MG63 (cell line): ENCODE results near the gene USP17L18. TPM values are rescaled to one million over a fixed set of nuclear protein-coding genes. Genes with fewer than 3 reads are reported as not detected.
"Not testable (repeated sequence)": the region's sequence is repeated elsewhere in the genome, so short reads cannot be mapped to it uniquely, and the experiment has no call there.

Source experiments
- DNase-seq: peaks from one replicate; pipeline ENCODE4 v3.0.0-alpha.2; 2020
- H3K27me3 ChIP-seq: fragments of 250-450 bp; sonication (Bioruptor Pico); 2 replicates; pipeline ENCODE4 v1.5.1; 2020; ENCODE audit warnings: mild to moderate bottlenecking, moderate library complexity
- H3K36me3 ChIP-seq: fragments of 250-450 bp; sonication (Bioruptor Pico); 2 replicates; pipeline ENCODE4 v1.5.1; 2020; ENCODE audit warnings: mild to moderate bottlenecking, moderate library complexity
- H3K4me3 ChIP-seq: fragments of 250-450 bp; sonication (Bioruptor Pico); 2 replicates; pipeline ENCODE4 v1.5.1; 2020; ENCODE audit warnings: mild to moderate bottlenecking, moderate library complexity
- H3K9me3 ChIP-seq: fragments of 250-450 bp; sonication (Bioruptor Pico); 2 replicates; pipeline ENCODE4 v1.5.1; 2020; ENCODE audit warnings: mild to moderate bottlenecking, moderate library complexity
- total RNA-seq: library from RNA; depleted of rRNA; stranded (reverse); fragments of >200 nt; shearing (Covaris generic); gene quantifications from 2 replicates; pipeline ENCODE4 v1.2.3, GENCODE V29; 2014; ENCODE audit warnings: low replicate concordance; rRNA removed

The USP17L18 gene, protein sequence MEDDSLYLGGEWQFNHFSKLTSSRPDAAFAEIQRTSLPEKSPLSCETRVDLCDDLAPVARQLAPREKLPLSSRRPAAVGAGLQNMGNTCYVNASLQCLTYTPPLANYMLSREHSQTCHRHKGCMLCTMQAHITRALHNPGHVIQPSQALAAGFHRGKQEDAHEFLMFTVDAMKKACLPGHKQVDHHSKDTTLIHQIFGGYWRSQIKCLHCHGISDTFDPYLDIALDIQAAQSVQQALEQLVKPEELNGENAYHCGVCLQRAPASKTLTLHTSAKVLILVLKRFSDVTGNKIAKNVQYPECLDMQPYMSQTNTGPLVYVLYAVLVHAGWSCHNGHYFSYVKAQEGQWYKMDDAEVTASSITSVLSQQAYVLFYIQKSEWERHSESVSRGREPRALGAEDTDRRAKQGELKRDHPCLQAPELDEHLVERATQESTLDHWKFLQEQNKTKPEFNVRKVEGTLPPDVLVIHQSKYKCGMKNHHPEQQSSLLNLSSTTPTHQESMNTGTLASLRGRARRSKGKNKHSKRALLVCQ
- total RNA-seq, result not detected in 2 replicates

DNA sequence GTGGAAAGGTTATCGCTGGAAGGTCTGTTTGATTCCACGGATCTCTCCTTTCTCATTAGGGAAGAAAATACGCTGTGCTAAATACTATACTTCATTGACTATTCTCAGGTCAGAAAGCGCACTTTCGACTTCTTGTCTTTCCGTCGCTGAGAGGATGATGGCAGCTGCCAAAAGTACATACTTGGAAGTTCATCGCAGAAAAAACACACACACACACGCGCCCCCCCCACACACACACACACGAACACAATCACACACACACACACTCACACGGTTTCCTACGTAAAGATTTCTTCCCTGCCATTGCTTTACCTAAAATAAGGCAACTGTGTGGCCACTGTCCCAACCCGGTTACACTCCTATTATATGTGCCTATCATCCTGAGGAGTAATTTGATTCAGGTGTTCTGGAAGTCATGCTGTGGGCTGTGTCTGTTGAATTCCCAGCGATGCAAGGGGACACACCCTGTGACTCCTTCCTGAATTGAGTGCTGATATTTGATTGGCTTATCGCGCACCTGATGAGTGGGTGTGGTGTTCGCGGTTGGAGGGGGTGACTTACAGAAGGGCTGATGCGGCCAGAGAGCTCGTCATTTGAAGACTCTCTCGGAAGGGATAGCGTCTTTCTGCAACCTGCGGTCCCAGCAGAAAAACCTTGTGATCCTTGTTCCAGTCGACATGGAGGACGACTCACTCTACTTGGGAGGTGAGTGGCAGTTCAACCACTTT is at the start of gene USP17L18:
USP17L18 (plus strand) TSS at position 678 of the 728 bp plus-strand sequence; CDS start at position 678, 0 bp downstream.
- not testable (repeated sequence) for H3K4me3 ChIP-seq, H3K27me3 ChIP-seq, DNase-seq, H3K9me3 ChIP-seq, H3K36me3 ChIP-seq

DNA sequence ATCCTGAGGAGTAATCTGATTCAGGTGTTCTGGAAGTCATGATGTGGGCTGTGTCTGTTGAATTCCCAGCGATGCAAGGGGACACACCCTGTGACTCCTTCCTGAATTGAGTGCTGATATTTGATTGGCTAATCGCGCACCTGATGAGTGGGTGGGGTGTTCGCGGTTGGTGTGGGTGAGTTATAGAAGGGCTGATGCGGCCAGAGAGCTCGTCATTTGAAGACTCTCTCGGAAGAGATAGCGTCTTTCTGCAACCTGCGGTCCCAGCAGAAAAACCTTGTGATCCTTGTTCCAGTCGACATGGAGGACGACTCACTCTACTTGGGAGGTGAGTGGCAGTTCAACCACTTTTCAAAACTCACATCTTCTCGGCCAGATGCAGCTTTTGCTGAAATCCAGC is 38.1 kb upstream of the USP17L18 start, which contains the start of gene USP17L10:
USP17L10 (plus strand) TSS at position 301 of the 400 bp plus-strand sequence; CDS start at position 301, 0 bp downstream.
- H3K4me3 ChIP-seq, H3K9me3 ChIP-seq, DNase-seq, H3K27me3 ChIP-seq, H3K36me3 ChIP-seq: not testable (repeated sequence)

DNA sequence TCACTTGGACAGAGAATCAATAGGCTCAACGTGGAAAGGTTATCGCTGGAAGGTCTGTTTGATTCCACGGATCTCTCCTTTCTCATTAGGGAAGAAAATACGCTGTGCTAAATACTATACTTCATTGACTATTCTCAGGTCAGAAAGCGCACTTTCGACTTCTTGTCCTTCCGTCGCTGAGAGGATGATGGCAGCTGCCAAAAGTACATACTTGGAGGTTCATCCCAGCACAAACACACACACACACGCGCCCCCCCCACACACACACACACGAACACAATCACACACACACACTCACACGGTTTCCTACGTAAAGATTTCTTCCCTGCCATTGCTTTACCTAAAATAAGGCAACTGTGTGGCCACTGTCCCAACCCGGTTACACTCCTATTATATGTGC is 33.7 kb upstream of the USP17L18 start:
- H3K27me3 ChIP-seq, H3K9me3 ChIP-seq, H3K4me3 ChIP-seq, DNase-seq, H3K36me3 ChIP-seq: not testable (repeated sequence)

DNA sequence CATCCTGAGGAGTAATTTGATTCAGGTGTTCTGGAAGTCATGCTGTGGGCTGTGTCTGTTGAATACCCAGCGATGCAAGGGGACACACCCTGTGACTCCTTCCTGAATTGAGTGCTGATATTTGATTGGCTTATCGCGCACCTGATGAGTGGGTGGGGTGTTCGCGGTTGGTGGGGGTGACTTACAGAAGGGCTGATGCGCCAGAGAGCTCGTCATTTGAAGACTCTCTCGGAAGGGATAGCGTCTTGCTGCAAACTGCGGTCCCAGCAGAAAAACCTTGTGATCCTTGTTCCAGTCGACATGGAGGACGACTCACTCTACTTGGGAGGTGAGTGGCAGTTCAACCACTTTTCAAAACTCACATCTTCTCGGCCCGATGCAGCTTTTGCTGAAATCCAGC is 33.3 kb upstream of the USP17L18 start, which contains the start of gene USP17L11:
USP17L11 (plus strand) TSS at position 301 of the 400 bp plus-strand sequence; CDS start at position 301, 0 bp downstream.
- not testable (repeated sequence) for H3K9me3 ChIP-seq, H3K4me3 ChIP-seq, H3K27me3 ChIP-seq, DNase-seq, H3K36me3 ChIP-seq

DNA sequence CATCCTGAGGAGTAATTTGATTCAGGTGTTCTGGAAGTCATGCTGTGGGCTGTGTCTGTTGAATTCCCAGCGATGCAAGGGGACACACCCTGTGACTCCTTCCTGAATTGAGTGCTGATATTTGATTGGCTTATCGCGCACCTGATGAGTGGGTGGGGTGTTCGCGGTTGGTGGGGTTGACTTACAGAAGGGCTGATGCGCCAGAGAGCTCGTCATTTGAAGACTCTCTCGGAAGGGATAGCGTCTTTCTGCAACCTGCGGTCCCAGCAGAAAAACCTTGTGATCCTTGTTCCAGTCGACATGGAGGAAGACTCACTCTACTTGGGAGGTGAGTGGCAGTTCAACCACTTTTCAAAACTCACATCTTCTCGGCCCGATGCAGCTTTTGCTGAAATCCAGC is 28.6 kb upstream of the USP17L18 start, which contains the start of gene USP17L12:
USP17L12 (plus strand) TSS at position 301 of the 400 bp plus-strand sequence; CDS start at position 301, 0 bp downstream.
- not testable (repeated sequence) for H3K4me3 ChIP-seq

DNA sequence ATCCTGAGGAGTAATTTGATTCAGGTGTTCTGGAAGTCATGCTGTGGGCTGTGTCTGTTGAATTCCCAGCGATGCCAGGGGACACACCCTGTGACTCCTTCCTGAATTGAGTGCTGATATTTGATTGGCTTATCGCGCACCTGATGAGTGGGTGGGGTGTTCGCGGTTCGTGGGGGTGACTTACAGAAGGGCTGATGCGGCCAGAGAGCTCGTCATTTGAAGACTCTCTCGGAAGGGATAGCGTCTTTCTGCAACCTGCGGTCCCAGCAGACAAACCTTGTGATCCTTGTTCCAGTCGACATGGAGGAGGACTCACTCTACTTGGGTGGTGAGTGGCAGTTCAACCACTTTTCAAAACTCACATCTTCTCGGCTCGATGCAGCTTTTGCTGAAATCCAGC is 23.8 kb upstream of the USP17L18 start, which contains the start of gene USP17L13:
USP17L13 (plus strand) TSS at position 301 of the 400 bp plus-strand sequence; CDS start at position 301, 0 bp downstream.
- not testable (repeated sequence) for DNase-seq, H3K4me3 ChIP-seq, H3K27me3 ChIP-seq, H3K9me3 ChIP-seq, H3K36me3 ChIP-seq

More for the DNA sequence above, 28.6 kb upstream of the USP17L18 start, which contains the start of gene USP17L12:
- DNase-seq, H3K9me3 ChIP-seq, H3K27me3 ChIP-seq, H3K36me3 ChIP-seq: not testable (repeated sequence)

DNA sequence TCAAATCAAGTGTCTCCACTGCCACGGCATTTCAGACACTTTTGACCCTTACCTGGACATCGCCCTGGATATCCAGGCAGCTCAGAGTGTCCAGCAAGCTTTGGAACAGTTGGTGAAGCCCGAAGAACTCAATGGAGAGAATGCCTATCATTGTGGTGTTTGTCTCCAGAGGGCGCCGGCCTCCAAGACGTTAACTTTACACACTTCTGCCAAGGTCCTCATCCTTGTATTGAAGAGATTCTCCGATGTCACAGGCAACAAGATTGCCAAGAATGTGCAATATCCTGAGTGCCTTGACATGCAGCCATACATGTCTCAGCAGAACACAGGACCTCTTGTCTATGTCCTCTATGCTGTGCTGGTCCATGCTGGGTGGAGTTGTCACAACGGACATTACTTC is 18.2 kb upstream of the USP17L18 start:
- not testable (repeated sequence) for H3K27me3 ChIP-seq, H3K4me3 ChIP-seq, H3K9me3 ChIP-seq, DNase-seq, H3K36me3 ChIP-seq

DNA sequence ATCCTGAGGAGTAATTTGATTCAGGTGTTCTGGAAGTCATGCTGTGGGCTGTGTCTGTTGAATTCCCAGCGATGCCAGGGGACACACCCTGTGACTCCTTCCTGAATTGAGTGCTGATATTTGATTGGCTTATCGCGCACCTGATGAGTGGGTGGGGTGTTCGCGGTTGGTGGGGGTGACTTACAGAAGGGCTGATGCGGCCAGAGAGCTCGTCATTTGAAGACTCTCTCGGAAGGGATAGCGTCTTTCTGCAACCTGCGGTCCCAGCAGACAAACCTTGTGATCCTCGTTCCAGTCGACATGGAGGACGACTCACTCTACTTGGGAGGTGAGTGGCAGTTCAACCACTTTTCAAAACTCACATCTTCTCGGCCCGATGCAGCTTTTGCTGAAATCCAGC is 14.3 kb upstream of the USP17L18 start, which contains the start of gene USP17L15:
USP17L15 (plus strand) TSS at position 301 of the 400 bp plus-strand sequence; CDS start at position 301, 0 bp downstream.
- H3K27me3 ChIP-seq, H3K36me3 ChIP-seq, H3K9me3 ChIP-seq, DNase-seq, H3K4me3 ChIP-seq: not testable (repeated sequence)

DNA sequence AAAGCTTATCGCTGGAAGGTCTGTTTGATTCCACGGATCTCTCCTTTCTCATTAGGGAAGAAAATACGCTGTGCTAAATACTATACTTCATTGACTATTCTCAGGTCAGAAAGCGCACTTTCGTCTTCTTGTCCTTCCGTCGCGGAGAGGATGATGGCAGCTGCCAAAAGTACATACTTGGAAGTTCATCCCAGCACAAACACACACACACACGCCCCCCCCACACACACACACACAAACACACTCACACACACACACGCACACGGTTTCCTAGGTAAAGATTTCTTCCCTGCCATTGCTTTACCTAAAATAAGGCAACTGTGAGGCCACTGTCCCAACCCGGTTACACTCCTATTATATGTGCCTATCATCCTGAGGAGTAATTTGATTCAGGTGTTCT is 10.0 kb upstream of the USP17L18 start:
- H3K27me3 ChIP-seq, H3K4me3 ChIP-seq, H3K36me3 ChIP-seq, DNase-seq, H3K9me3 ChIP-seq: not testable (repeated sequence)

DNA sequence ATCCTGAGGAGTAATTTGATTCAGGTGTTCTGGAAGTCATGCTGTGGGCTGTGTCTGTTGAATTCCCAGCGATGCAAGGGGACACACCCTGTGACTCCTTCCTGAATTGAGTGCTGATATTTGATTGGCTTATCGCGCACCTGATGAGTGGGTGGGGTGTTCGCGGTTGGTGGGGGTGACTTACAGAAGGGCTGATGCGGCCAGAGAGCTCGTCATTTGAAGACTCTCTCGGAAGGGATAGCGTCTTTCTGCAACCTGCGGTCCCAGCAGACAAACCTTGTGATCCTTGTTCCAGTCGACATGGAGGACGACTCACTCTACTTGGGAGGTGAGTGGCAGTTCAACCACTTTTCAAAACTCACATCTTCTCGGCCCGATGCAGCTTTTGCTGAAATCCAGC is 4.9 kb upstream of the USP17L18 start, which contains the start of gene USP17L17:
USP17L17 (plus strand) TSS at position 301 of the 400 bp plus-strand sequence; CDS start at position 301, 0 bp downstream.
- H3K27me3 ChIP-seq, H3K4me3 ChIP-seq, DNase-seq, H3K36me3 ChIP-seq, H3K9me3 ChIP-seq: not testable (repeated sequence)

DNA sequence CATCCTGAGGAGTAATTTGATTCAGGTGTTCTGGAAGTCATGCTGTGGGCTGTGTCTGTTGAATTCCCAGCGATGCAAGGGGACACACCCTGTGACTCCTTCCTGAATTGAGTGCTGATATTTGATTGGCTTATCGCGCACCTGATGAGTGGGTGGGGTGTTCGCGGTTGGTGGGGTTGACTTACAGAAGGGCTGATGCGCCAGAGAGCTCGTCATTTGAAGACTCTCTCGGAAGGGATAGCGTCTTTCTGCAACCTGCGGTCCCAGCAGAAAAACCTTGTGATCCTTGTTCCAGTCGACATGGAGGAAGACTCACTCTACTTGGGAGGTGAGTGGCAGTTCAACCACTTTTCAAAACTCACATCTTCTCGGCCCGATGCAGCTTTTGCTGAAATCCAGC is 4.6 kb downstream of the USP17L18 start, which contains the start of gene USP17L19:
USP17L19 (plus strand) TSS at position 301 of the 400 bp plus-strand sequence; CDS start at position 301, 0 bp downstream.
- not testable (repeated sequence) for H3K4me3 ChIP-seq, DNase-seq, H3K36me3 ChIP-seq, H3K9me3 ChIP-seq, H3K27me3 ChIP-seq

DNA sequence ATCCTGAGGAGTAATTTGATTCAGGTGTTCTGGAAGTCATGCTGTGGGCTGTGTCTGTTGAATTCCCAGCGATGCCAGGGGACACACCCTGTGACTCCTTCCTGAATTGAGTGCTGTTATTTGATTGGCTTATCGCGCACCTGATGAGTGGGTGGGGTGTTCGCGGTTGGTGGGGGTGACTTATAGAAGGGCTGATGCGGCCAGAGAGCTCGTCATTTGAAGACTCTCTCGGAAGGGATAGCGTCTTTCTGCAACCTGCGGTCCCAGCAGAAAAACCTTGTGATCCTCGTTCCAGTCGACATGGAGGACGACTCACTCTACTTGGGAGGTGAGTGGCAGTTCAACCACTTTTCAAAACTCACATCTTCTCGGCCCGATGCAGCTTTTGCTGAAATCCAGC is 9.4 kb downstream of the USP17L18 start, which contains the start of gene USP17L20:
USP17L20 (plus strand) TSS at position 301 of the 400 bp plus-strand sequence; CDS start at position 301, 0 bp downstream.
- not testable (repeated sequence) for DNase-seq, H3K4me3 ChIP-seq, H3K9me3 ChIP-seq, H3K36me3 ChIP-seq, H3K27me3 ChIP-seq

DNA sequence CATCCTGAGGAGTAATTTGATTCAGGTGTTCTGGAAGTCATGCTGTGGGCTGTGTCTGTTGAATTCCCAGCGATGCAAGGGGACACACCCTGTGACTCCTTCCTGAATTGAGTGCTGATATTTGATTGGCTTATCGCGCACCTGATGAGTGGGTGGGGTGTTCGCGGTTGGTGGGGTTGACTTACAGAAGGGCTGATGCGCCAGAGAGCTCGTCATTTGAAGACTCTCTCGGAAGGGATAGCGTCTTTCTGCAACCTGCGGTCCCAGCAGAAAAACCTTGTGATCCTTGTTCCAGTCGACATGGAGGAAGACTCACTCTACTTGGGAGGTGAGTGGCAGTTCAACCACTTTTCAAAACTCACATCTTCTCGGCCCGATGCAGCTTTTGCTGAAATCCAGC is 14.1 kb downstream of the USP17L18 start, which contains the start of gene USP17L21:
USP17L21 (plus strand) TSS at position 301 of the 400 bp plus-strand sequence; CDS start at position 301, 0 bp downstream.
- not testable (repeated sequence) for H3K9me3 ChIP-seq, H3K27me3 ChIP-seq, H3K36me3 ChIP-seq, H3K4me3 ChIP-seq, DNase-seq

DNA sequence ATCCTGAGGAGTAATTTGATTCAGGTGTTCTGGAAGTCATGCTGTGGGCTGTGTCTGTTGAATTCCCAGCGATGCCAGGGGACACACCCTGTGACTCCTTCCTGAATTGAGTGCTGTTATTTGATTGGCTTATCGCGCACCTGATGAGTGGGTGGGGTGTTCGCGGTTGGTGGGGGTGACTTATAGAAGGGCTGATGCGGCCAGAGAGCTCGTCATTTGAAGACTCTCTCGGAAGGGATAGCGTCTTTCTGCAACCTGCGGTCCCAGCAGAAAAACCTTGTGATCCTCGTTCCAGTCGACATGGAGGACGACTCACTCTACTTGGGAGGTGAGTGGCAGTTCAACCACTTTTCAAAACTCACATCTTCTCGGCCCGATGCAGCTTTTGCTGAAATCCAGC is 18.9 kb downstream of the USP17L18 start, which contains the start of gene USP17L22:
USP17L22 (plus strand) TSS at position 301 of the 400 bp plus-strand sequence; CDS start at position 301, 0 bp downstream.
- H3K9me3 ChIP-seq, DNase-seq: not testable (repeated sequence)

DNA sequence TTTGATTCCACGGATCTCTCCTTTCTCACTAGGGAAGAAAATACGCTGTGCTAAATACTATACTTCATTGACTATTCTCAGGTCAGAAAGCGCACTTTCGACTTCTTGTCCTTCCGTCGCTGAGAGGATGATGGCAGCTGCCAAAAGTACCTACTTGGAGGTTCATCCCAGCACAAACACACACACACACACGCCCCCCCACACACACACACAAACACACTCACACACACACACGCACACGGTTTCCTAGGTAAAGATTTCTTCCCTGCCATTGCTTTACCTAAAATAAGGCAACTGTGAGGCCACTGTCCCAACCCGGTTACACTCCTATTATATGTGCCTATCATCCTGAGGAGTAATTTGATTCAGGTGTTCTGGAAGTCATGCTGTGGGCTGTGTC is 23.3 kb downstream of the USP17L18 start:
- not testable (repeated sequence) for H3K36me3 ChIP-seq, H3K4me3 ChIP-seq, DNase-seq

More for the DNA sequence above, 18.9 kb downstream of the USP17L18 start, which contains the start of gene USP17L22:
- not testable (repeated sequence) for H3K36me3 ChIP-seq, H3K27me3 ChIP-seq, H3K4me3 ChIP-seq

More for the DNA sequence above, 23.3 kb downstream of the USP17L18 start:
- H3K27me3 ChIP-seq, H3K9me3 ChIP-seq: not testable (repeated sequence)
